K562 treated with DMSO at 1 percent for 12 hours (cell line): ENCODE data around the gene CENPC. TPM values are rescaled to one million over a fixed set of nuclear protein-coding genes. Genes with fewer than 3 reads are reported as not detected.

Source experiments
- total RNA-seq: library from RNA; unstranded; fragments of 300-600 nt; gene quantifications from 2 replicates; pipeline ENCODE4 v1.2.3, GENCODE V29; 2022; ENCODE audit not compliant: insufficient read depth

The CENPC gene, protein sequence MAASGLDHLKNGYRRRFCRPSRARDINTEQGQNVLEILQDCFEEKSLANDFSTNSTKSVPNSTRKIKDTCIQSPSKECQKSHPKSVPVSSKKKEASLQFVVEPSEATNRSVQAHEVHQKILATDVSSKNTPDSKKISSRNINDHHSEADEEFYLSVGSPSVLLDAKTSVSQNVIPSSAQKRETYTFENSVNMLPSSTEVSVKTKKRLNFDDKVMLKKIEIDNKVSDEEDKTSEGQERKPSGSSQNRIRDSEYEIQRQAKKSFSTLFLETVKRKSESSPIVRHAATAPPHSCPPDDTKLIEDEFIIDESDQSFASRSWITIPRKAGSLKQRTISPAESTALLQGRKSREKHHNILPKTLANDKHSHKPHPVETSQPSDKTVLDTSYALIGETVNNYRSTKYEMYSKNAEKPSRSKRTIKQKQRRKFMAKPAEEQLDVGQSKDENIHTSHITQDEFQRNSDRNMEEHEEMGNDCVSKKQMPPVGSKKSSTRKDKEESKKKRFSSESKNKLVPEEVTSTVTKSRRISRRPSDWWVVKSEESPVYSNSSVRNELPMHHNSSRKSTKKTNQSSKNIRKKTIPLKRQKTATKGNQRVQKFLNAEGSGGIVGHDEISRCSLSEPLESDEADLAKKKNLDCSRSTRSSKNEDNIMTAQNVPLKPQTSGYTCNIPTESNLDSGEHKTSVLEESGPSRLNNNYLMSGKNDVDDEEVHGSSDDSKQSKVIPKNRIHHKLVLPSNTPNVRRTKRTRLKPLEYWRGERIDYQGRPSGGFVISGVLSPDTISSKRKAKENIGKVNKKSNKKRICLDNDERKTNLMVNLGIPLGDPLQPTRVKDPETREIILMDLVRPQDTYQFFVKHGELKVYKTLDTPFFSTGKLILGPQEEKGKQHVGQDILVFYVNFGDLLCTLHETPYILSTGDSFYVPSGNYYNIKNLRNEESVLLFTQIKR
- 4.5 and 12.5 TPM in 2 replicates for total RNA-seq

DNA sequence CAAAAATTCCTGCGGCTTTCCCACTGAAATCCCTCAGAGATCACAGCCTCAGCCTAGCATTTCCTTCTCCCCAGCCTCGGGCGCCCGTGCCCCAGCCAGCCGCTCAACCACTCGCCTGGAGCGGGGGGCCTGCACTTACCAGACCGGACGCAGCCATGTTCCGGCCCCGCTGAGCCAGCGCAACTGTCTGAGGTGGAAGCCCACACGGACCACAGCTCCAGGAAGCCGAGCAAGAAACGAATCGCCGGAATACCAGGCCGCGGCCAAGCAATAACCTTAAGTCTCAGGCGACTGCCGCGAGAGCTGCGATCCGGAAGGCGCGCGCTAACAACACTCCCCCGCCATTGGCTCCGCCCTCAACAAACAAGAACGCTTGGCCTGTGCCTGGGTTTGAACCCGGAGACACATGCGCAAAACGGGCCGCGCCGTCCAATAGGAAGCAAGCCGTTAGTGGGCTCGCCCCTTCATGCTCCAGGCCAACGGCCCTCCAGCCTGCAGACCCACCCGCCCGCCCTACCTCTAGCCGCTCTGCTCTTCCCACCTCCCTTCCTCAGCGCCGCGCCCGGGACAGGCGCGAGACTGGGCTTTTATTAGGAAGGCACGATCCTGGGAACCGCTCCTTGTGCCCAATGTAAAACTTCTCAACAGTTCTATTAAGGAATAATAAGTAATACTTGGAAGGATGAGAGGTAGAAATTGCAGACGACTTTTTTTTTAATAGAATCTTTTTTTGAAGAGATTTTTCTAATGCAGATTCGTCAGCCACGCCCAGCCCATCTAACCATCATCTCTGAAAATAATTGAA, at the start of gene CENPC:
Gene CENPC (minus strand): TSS at position 305 of the 805 bp plus-strand sequence. CDS start 148 bp downstream, at position 157.

GRCh38 chr4:67558493-67558892, 13.2 kb upstream of the CENPC start, which contains the start of gene STAP1:
STAP1 (plus strand) TSS chr4:67558727; CDS start chr4:67558810, 83 bp downstream.

Other genes starting within 250 kb of the CENPC start
- gene STAP1, start 13.2 kb upstream of the CENPC start, total RNA-seq = 1.2 and 1.9 TPM in 2 replicates
- gene UBA6, start 155.7 kb upstream of the CENPC start, total RNA-seq = 3.6 and 22.4 TPM in 2 replicates
- not detected in 2 replicates for gene GNRHR, start 208.9 kb upstream of the CENPC start, total RNA-seq